ENCODE measurements around the gene IL20RA. TPM values are rescaled to one million over a fixed set of nuclear protein-coding genes. Genes with fewer than 3 reads are reported as not detected.

The IL20RA gene
- polyA plus RNA-seq, 3 donors: not detected

GRCh38 chr6:137013738-137014602 lies 30.8 kb downstream of the IL20RA start:
- intact Hi-C loops (cut with micrococcal nuclease): no loop called here
- Histone ChIP-seq H3K9ac (ENCODE audit: insufficient read depth, low read length, poor library complexity, severe bottlenecking) (no peak overlapping the region), H2AFZ (ENCODE audit: insufficient read depth, low read depth, low read length, poor library complexity, severe bottlenecking) (no peak overlapping the region), H3K9me3 (replicated peaks in 1 of 2; ENCODE audit: control insufficient read depth in 1 of 2, insufficient read depth in 1 of 2, low read length in 2 of 2) (no peaks in the 10 kb centered on the region), H3K27me3 (ENCODE audit: control insufficient read depth in 2 of 2, insufficient read depth in 2 of 2, low read length in 2 of 2) (peaks cover 26 to 43% of the 10 kb centered on the region in 2 donors), H4K20me1 (ENCODE audit: insufficient read depth, low read length) (no peaks in the 10 kb centered on the region), H3K36me3 (replicated peaks in 1 of 2; ENCODE audit: control insufficient read depth in 1 of 2, insufficient read depth in 2 of 2, low read length in 2 of 2) (no peaks in the 10 kb centered on the region), H3K4me3 (replicated peaks in 1 of 3; ENCODE audit: low read depth in 2 of 3, low read length in 3 of 3) (no peak overlapping the region), H3K27ac (ENCODE audit: low read depth in 1 of 2, low read length in 2 of 2) (no peak overlapping the region), H3K4me2 (replicated peaks; ENCODE audit: extremely low read depth, low read length, poor library complexity, severe bottlenecking) (no peak overlapping the region), H3K4me1 (ENCODE audit: control insufficient read depth in 1 of 2, insufficient read depth in 2 of 2, low read length in 2 of 2) (no peaks in the 10 kb centered on the region), H3K79me2 (ENCODE audit: insufficient read depth, low read length) (no peaks in the 10 kb centered on the region)
- Mint-ChIP-seq H3K27ac (no peak overlapping the region), H3K36me3 (no peaks in the 10 kb centered on the region), H3K27me3 (ENCODE audit: low read depth in 3 of 3) (peaks cover 27 to 56% (median 41%) of the 10 kb centered on the region in 3 donors), H3K4me3 (no peak overlapping the region), H3K4me1 (no peaks in the 10 kb centered on the region), H3K9me3 (no peaks in the 10 kb centered on the region)
- TF ChIP-seq CTCF (IDR thresholded peaks at IDR 0.05): no peak
- no peak for DNase-seq
- WGBS (ENCODE audit: insufficient coverage): 80% methylated on average over 1 of the region's 5 CpGs

- H3K4me3 Mint-ChIP-seq: peak overlapping the region in 1 of 2 donors; percentile 23
- peaks cover 26 to 39% of the 10 kb centered on the region in 2 donors for H3K27me3 ChIP-seq (ENCODE audit: control insufficient read depth in 2 of 2, insufficient read depth in 2 of 2, low read length in 2 of 2)
- H3K4me1 ChIP-seq (ENCODE audit: control insufficient read depth in 1 of 2, insufficient read depth in 2 of 2, low read length in 2 of 2): no peaks in the 10 kb centered on the region
- H2AFZ ChIP-seq (ENCODE audit: insufficient read depth, low read depth, low read length, poor library complexity, severe bottlenecking): no peak overlapping the region
- peaks cover 29 to 54% (median 35%) of the 10 kb centered on the region in 3 donors for H3K27me3 Mint-ChIP-seq (ENCODE audit: low read depth in 3 of 3)
- no peak overlapping the region for H3K27ac Mint-ChIP-seq
- no peaks in the 10 kb centered on the region for H3K9me3 Mint-ChIP-seq
- WGBS (ENCODE audit: insufficient coverage): 67% methylated on average over 1 of the region's 1 CpG
- H3K79me2 ChIP-seq (ENCODE audit: insufficient read depth, low read length): no peaks in the 10 kb centered on the region
- H3K27ac ChIP-seq (ENCODE audit: low read depth in 1 of 2, low read length in 2 of 2): no peak overlapping the region
- H3K36me3 Mint-ChIP-seq: no peaks in the 10 kb centered on the region
- no peaks in the 10 kb centered on the region for H4K20me1 ChIP-seq (ENCODE audit: insufficient read depth, low read length)
- H3K4me2 ChIP-seq (replicated peaks; ENCODE audit: extremely low read depth, low read length, poor library complexity, severe bottlenecking): no peak overlapping the region
- DNase-seq: no peak
- no peak overlapping the region for H3K4me3 ChIP-seq (replicated peaks in 1 of 3; ENCODE audit: low read depth in 2 of 3, low read length in 3 of 3)
- no peaks in the 10 kb centered on the region for H3K36me3 ChIP-seq (replicated peaks in 1 of 2; ENCODE audit: control insufficient read depth in 1 of 2, insufficient read depth in 2 of 2, low read length in 2 of 2)
- intact Hi-C loops (cut with micrococcal nuclease): no loop called here
- H3K4me1 Mint-ChIP-seq: no peaks in the 10 kb centered on the region
- no peaks in the 10 kb centered on the region for H3K9me3 ChIP-seq (replicated peaks in 1 of 2; ENCODE audit: control insufficient read depth in 1 of 2, insufficient read depth in 1 of 2, low read length in 2 of 2)
- H3K9ac ChIP-seq (ENCODE audit: insufficient read depth, low read length, poor library complexity, severe bottlenecking): no peak overlapping the region
- TF ChIP-seq CTCF (IDR thresholded peaks at IDR 0.05): no peak
Measured at GRCh38 chr6:137013031-137013430, 31.7 kb downstream of the IL20RA start.

Measured in CD14-positive monocyte (primary cell).